Right hindlimb (tissue), 1 donor: ENCODE measurements around the gene MAT2A.
"Not testable (repeated sequence)": the region's sequence is repeated elsewhere in the genome, so short reads cannot be mapped to it uniquely, and the experiment has no call there.

ENCODE experiments used
- DNase-seq: peaks from one replicate; pipeline ENCODE4 v3.0.0-alpha.2; 2018

The MAT2A gene

GRCh38 chr2:85580206-85580605 is 41.2 kb downstream of the MAT2A start:
- no peak for DNase-seq

GRCh38 chr2:85582492-85582891 is 43.5 kb downstream of the MAT2A start:
- no peak for DNase-seq

DNA sequence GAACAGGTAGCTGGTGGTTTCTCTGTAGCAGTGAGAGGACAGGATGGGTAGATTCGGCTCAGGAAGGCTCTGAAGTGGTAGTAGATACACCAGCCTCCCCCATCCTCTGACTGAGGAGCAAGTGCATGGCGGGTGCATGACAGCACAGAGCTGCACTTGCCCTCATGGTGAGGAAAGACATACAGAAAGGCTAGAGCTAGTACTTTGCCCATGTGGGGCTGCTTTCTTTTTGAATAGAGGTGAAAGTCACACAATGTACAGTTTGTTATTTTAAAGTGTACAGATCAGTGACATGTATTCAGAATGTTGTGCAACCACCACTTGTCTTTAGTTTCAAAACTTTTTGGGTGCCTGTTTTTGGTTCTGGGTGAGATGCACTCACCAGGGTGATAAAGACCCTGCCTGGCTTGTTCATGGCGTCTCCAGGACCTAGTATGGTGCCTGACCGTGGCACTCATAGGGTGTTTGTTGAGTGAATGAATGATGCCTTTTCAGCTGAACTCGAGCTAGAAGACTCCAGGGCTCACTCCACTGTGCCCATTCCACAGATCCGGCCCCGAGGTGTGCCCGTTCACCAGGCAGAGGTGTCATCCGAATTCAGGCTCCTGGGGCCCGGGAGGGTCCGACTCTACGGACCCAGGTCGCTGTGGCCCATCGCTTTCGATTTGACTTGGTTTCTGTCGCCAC is 44.8 kb downstream of the MAT2A start:
- DNase-seq = no peak

GRCh38 chr2:85584354-85584856 is 45.4 kb downstream of the MAT2A start, which contains the start of gene VAMP5:
TSS of gene VAMP5 (plus strand) at chr2:85584431. CDS start at chr2:85584491, 60 bp downstream.
- no peak for DNase-seq

DNA sequence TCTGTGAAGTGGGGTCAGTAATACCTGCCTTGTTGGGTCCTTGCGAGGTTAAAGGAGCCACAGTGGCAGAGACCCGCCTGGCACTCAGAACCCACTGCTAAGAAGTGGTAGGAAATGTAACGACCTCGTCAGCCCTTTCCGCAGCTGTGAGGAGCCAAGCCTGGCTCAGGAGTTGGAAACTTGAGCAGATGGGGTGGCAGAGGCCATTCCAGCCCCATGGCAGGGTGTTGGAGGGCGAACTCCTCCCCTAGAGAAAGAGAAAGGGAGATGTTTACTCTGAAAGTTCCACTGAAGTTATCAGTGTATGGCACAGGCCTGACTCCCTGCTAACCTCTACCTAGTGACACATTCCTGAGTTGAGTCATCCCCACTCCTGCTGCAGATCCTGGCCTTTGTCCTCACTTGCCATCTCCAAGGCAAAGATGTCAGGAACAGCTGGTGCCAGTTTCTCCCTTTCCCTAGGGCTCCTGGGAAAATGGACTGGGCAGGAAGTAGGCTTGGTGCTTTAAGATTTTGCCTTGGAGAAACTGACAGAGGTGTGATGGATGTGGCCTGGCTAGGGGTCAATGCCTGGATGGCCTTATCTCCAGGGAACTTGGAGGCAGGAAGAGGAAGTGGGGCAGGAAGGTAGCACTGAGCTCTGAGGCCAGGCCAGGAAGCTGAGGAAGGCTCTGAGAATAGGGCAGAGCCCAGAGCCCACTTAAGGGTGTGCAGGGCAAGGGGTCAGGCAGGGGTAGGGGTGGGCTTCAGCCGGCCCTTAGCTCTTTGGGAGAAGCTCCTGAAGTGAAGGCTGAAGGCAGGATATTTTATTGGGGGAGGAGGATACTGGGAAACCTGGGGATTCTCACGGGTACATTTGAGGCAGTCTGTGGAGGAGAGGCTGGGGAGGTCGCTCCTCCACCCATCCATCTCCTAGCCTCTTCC is 46.2 kb downstream of the MAT2A start:
- no peak for DNase-seq

DNA sequence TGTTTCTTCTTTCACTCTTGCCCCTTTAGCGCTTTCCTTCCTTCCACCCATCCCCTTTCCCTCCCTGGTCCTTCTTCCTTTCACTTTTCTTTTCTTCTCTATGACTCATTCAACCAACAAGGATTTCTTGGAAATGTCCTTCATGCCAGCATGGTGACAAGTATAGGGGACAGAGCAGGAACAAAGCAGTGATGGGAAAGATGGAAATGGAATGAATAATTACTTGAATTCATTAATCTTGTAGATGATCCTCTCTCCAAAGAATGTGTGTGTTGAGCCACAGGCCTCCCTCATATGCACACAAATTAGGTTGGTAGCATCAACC is 46.8 kb downstream of the MAT2A start:
- no peak for DNase-seq

GRCh38 chr2:85588236-85588635 is 49.3 kb downstream of the MAT2A start:
- DNase-seq = no peak

GRCh38 chr2:85588645-85589044 is 49.7 kb downstream of the MAT2A start:
- DNase-seq = no peak

DNA sequence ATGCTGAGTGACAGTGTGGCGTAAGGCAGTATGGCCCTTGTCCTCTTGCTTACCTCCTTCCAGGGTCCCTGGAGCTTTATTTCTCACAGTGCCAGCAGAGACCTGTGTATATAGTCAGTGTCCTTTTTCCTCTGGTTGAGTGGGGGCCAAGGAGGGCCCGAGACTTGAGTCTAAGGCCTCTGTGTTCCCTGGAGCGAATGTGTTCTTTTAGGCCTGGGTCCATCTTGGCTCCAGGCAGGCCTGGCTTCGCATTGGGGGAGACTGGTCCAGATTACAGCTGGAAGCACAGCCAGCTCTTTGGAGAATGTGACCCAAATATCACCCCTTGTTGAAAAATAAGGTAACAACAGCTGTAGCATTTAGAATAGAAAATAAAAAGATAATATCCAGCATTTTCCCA is 50.2 kb downstream of the MAT2A start:
- DNase-seq = no peak

DNA sequence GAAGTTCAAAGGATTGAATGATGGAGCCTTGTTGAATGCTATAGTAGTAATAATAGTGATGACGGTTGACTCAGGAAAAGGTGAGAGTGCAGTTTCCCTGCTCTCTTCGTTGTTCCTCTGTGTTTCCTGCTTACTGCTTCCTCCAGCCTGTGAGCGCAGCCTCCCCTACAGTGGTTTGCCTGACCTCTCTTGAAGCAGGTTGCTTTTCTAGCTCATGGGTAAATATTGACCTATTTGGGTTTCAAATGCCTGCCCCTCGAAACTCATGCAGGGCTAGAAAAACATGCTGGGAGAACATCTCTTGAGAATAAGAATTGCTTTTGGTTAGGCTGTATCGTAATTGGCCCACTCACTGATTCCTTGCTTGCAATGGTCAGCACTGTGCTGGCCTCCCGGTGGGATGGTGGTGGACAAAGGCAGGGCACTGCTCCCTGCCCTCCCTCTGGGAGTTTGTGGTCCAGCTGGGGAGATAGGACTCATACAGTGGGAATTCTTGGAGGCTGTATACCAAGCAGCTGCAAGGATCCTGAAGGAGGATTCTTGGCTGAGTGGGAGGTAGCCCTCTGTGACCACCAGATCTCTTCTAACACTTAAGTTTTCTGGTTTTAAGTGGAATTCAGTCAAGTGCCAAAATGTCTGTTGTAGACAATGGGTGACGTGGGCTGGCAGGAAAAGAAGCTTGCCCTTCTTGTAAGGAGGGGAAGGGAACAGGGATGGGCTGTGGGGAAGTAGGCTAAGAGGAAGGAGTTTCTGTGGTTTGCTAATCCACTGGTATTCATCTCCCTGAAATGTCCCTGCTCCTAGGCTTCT is 51.2 kb downstream of the MAT2A start:
- no peak for DNase-seq

DNA sequence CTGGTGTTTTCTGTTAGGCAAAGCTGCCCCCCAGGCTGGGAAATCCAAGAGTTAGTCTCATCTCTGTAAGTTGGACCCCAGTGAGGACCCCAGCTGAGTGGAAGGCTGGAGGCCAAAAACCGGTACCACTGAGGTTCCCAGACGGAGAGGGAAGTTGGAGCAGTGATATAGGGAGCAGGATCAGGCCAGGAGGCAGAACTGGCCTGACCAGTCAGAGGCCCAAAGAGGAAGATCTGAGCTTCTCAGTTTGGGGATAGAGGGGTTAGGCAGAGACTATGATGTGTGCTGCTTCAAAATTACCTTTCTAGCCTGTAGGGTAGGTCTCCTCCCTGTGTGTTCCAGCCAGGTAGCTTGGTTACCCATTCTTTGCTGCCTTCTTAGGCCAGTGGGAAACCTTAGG is 52.0 kb downstream of the MAT2A start:
- DNase-seq = no peak

DNA sequence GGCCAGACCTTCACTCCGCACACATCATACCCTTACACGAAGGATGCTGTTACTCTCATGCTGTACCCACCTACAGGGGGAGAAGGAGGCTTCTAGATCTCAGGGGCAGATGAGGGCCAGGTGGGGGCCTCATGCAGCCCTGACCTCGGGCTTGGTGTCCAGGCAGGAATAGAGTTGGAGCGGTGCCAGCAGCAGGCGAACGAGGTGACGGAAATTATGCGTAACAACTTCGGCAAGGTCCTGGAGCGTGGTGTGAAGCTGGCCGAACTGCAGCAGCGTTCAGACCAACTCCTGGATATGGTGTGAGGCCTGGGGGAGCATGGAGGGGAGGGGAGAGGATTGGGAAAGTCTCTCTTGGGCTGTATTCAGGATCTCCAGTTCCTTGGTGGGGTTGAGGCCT is 52.6 kb downstream of the MAT2A start:
- DNase-seq = no peak

DNA sequence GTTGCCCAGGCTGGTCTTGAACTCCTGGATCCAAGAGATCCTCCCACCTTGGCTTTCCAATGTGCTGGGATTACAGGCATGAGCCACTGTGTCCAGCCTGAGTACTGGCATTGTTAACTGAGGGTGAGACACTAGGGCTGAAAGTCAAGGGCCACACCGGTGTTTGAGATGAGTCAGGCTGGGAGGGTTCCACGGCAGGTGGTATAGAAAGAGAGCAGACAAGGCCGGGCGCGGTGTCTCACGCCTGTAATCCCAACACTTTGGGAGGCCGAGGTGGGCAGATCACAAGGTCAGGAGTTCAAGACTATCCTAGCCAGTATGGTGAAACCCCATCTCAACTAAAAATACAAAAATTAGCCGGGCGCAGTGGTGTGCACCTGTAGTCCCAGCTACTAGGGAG is 53.3 kb downstream of the MAT2A start:
- DNase-seq = not testable (repeated sequence)

- DNase-seq = no peak
These were observed 54.1 kb downstream of the MAT2A start for GRCh38 chr2:85593023-85593422.
